Mesendoderm (in vitro differentiated cells): Measurements from ENCODE around the gene FLVCR1.
"Not testable (repeated sequence)": the region's sequence is repeated elsewhere in the genome, so short reads cannot be mapped to it uniquely, and the experiment has no call there.

Source experiments
- DNase-seq: peaks from one replicate; pipeline ENCODE4 v3.0.0; 2013
- H2AK5ac ChIP-seq: 2 replicates; pipeline ENCODE4 v1.6.1; 2013; ENCODE audit warnings: low read length, inconsistent platforms
- H2BK120ac ChIP-seq: 2 replicates; pipeline ENCODE4 v1.6.1; 2013; ENCODE audit warnings: low read depth, mild to moderate bottlenecking, low read length, moderate library complexity, mixed read lengths
- H2BK15ac ChIP-seq: replicated peaks from 2 replicates; pipeline ENCODE4 v1.6.1; 2013; ENCODE audit warnings: low read depth, mild to moderate bottlenecking, moderate library complexity
- H2BK5ac ChIP-seq: 2 replicates; pipeline ENCODE4 v1.6.1; 2013; ENCODE audit warnings: low read length, inconsistent platforms
- H3K18ac ChIP-seq: 2 replicates; pipeline ENCODE4 v1.6.1; 2013; ENCODE audit warnings: mild to moderate bottlenecking, low read length, mixed read lengths
- H3K23ac ChIP-seq: one replicate; pipeline ENCODE4 v1.6.1; 2013; ENCODE audit warnings: low read length
- H3K27ac ChIP-seq: 2 replicates; pipeline ENCODE4 v1.5.1; 2013; ENCODE audit warnings: low read depth, mild to moderate bottlenecking, inconsistent platforms, low read length, moderate library complexity
- H3K27me3 ChIP-seq: 2 replicates; pipeline ENCODE4 v1.6.1; 2013; ENCODE audit warnings: low read length, control low read depth, mild to moderate bottlenecking, inconsistent platforms; ENCODE audit not compliant: insufficient read depth, poor library complexity
- H3K36me3 ChIP-seq: 2 replicates; pipeline ENCODE4 v1.6.1; 2013; ENCODE audit warnings: low read length, inconsistent platforms; ENCODE audit not compliant: control insufficient read depth, insufficient read depth
- H3K4ac ChIP-seq: one replicate; pipeline ENCODE4 v1.6.1; 2013; ENCODE audit warnings: low read depth, mild to moderate bottlenecking, low read length, moderate library complexity
- H3K4me1 ChIP-seq: 2 replicates; pipeline ENCODE4 v1.6.1; 2013; ENCODE audit warnings: low read depth, low read length, inconsistent platforms; ENCODE audit not compliant: control insufficient read depth
- H3K4me2 ChIP-seq: 2 replicates; pipeline ENCODE4 v1.6.1; 2013; ENCODE audit warnings: low read length
- H3K4me3 ChIP-seq: 2 replicates; pipeline ENCODE4 v1.5.1; 2013; ENCODE audit warnings: mild to moderate bottlenecking, low read length
- H3K56ac ChIP-seq: one replicate; pipeline ENCODE4 v1.6.1; 2013; ENCODE audit warnings: low read length
- H3K79me1 ChIP-seq: 2 replicates; pipeline ENCODE4 v1.6.1; 2013; ENCODE audit warnings: low read length, inconsistent platforms
- H3K79me2 ChIP-seq: 2 replicates; pipeline ENCODE4 v1.6.1; 2013; ENCODE audit warnings: mild to moderate bottlenecking, low read length; ENCODE audit not compliant: control insufficient read depth, insufficient read depth
- H3K9ac ChIP-seq: 2 replicates; pipeline ENCODE4 v1.6.1; 2013; ENCODE audit warnings: low read length, inconsistent platforms
- H4K5ac ChIP-seq: one replicate; pipeline ENCODE4 v1.6.1; 2013; ENCODE audit warnings: low read length
- H4K8ac ChIP-seq: one replicate; pipeline ENCODE4 v1.6.1; 2013; ENCODE audit warnings: low read depth, mild to moderate bottlenecking, control low read depth, low read length, moderate library complexity
- WGBS: extraction: QIAGEN DNeasy Blood & Tissue Kit; methylation state at CpG from one replicate; pipeline ENCODE4 v1.1.7; 2013; ENCODE audit warnings: low lambda C conversion rate, missing lambda C conversion rate; ENCODE audit not compliant: insufficient coverage; ENCODE audit errors: extremely low coverage; 5-methylcytosine and 5-hydroxymethylcytosine counted together

Gene FLVCR1

GRCh38 chr1:212902054-212902453, 44.0 kb downstream of the FLVCR1 start:
- H3K4me2 ChIP-seq, result no peak overlapping the region
- H3K36me3 ChIP-seq, result peaks cover 4% of the 10 kb centered on the region
- H4K8ac ChIP-seq, result no peak overlapping the region
- WGBS, result no CpG with 5 or more reads among the region's 3 CpGs
- H3K4me1 ChIP-seq, result peaks cover 2% of the 10 kb centered on the region
- no peak for DNase-seq
- no peaks in the 10 kb centered on the region for H3K27me3 ChIP-seq
- H3K56ac ChIP-seq, result no peak overlapping the region
- no peak overlapping the region for H3K4me3 ChIP-seq
- no peak overlapping the region for H2AK5ac ChIP-seq
- no peak overlapping the region for H3K4ac ChIP-seq
- no peak overlapping the region for H2BK5ac ChIP-seq
- H3K79me2 ChIP-seq, result peaks cover 24% of the 10 kb centered on the region
- no peak overlapping the region for H2BK120ac ChIP-seq
- no peak overlapping the region for H3K23ac ChIP-seq
- no peak overlapping the region for H3K18ac ChIP-seq
- H4K5ac ChIP-seq, result no peak overlapping the region
- H3K27ac ChIP-seq, result no peak overlapping the region
- no peak overlapping the region for H3K9ac ChIP-seq
- H2BK15ac ChIP-seq, result no peak overlapping the region
- H3K79me1 ChIP-seq, result no peaks in the 10 kb centered on the region

GRCh38 chr1:212903664-212904063, 45.6 kb downstream of the FLVCR1 start:
- peaks cover 29% of the 10 kb centered on the region for H3K79me2 ChIP-seq
- no peak for DNase-seq
- H2AK5ac ChIP-seq, result no peak overlapping the region
- no CpG with 5 or more reads among the region's 1 CpG for WGBS
- no peak overlapping the region for H3K9ac ChIP-seq
- no peak overlapping the region for H2BK15ac ChIP-seq
- no peak overlapping the region for H4K8ac ChIP-seq
- H3K79me1 ChIP-seq, result no peaks in the 10 kb centered on the region
- H3K4ac ChIP-seq, result no peak overlapping the region
- H3K36me3 ChIP-seq, result peaks cover 4% of the 10 kb centered on the region
- H2BK5ac ChIP-seq, result no peak overlapping the region
- no peak overlapping the region for H3K56ac ChIP-seq
- no peak overlapping the region for H3K4me3 ChIP-seq
- H2BK120ac ChIP-seq, result no peak overlapping the region
- no peaks in the 10 kb centered on the region for H3K27me3 ChIP-seq
- H3K4me1 ChIP-seq, result peaks cover 11% of the 10 kb centered on the region
- no peak overlapping the region for H3K4me2 ChIP-seq
- no peak overlapping the region for H3K23ac ChIP-seq
- H3K18ac ChIP-seq, result no peak overlapping the region
- no peak overlapping the region for H4K5ac ChIP-seq
- H3K27ac ChIP-seq, result no peak overlapping the region

- H3K4me3 ChIP-seq, H3K23ac ChIP-seq, H4K5ac ChIP-seq, H3K36me3 ChIP-seq, H3K27me3 ChIP-seq, H3K4me2 ChIP-seq, H3K79me1 ChIP-seq: not testable (repeated sequence)
- Histone ChIP-seq H2BK5ac (peak overlapping the region; percentile 92), H3K56ac (peak overlapping the region; percentile 85), H4K8ac (peak overlapping the region; percentile 99), H2BK120ac (peak overlapping the region; percentile 96), H3K4me1 (peaks cover 11% of the 10 kb centered on the region), H3K4ac (peak overlapping the region; percentile 98), H3K9ac (peak overlapping the region; percentile 57), H3K27ac (peak overlapping the region; percentile 81), H2BK15ac (peak overlapping the region; percentile 85), H2AK5ac (peak overlapping the region; percentile 62), H3K18ac (peak overlapping the region; percentile 95), H3K79me2 (peaks cover 23% of the 10 kb centered on the region)
- WGBS, result no CpG with 5 or more reads among the region's 12 CpGs
- DNase-seq, result peak; percentile 49
These were observed 50.0 kb downstream of the FLVCR1 start for GRCh38 chr1:212908071-212908470.

GRCh38 chr1:212908971-212909370, 50.9 kb downstream of the FLVCR1 start:
- Histone ChIP-seq H4K8ac (peak overlapping the region; percentile 5), H3K4me1 (peaks cover 11% of the 10 kb centered on the region), H3K18ac (peak overlapping the region; percentile 87), H3K36me3 (no peaks in the 10 kb centered on the region), H4K5ac (no peak overlapping the region), H2BK15ac (peak overlapping the region; percentile 19), H3K4me2 (no peak overlapping the region), H3K79me2 (peaks cover 19% of the 10 kb centered on the region), H3K27ac (peak overlapping the region; percentile 92), H3K9ac (peak overlapping the region; percentile 59), H3K27me3 (no peaks in the 10 kb centered on the region), H2BK120ac (no peak overlapping the region), H3K4me3 (no peak overlapping the region), H2BK5ac (peak overlapping the region; percentile 70), H3K56ac (peak overlapping the region; percentile 76), H3K79me1 (no peaks in the 10 kb centered on the region), H2AK5ac (no peak overlapping the region), H3K4ac (peak overlapping the region; percentile 31), H3K23ac (peak overlapping the region; percentile 3)
- no CpG with 5 or more reads among the region's 3 CpGs for WGBS
- DNase-seq, result peak; percentile 63

GRCh38 chr1:212909652-212910063, 51.6 kb downstream of the FLVCR1 start:
- Histone ChIP-seq H3K4ac (peak overlapping the region; percentile 93), H3K4me2 (peak overlapping the region; percentile 21), H4K8ac (peak overlapping the region; percentile 86), H3K4me1 (peaks cover 13% of the 10 kb centered on the region), H2BK120ac (peak overlapping the region; percentile 99), H3K79me2 (peaks cover 16% of the 10 kb centered on the region), H3K4me3 (no peak overlapping the region), H3K27ac (peak overlapping the region; percentile 99), H2AK5ac (peak overlapping the region; percentile 68), H3K79me1 (no peaks in the 10 kb centered on the region), H3K18ac (peak overlapping the region; percentile 97), H3K56ac (peak overlapping the region; percentile 84), H3K23ac (no peak overlapping the region), H3K9ac (peak overlapping the region; percentile 70), H3K36me3 (no peaks in the 10 kb centered on the region), H2BK15ac (peak overlapping the region; percentile 96), H4K5ac (peak overlapping the region; percentile 99), H2BK5ac (peak overlapping the region; percentile 99), H3K27me3 (no peaks in the 10 kb centered on the region)
- DNase-seq, result peak; percentile 51
- no CpG with 5 or more reads among the region's 3 CpGs for WGBS

- not testable (repeated sequence) for H3K4me2 ChIP-seq, H3K27me3 ChIP-seq, H2BK5ac ChIP-seq, H2BK120ac ChIP-seq, H2BK15ac ChIP-seq, H3K23ac ChIP-seq, H3K4ac ChIP-seq, H3K9ac ChIP-seq, H3K36me3 ChIP-seq, H4K8ac ChIP-seq, H3K79me1 ChIP-seq, H2AK5ac ChIP-seq, H3K4me3 ChIP-seq, H4K5ac ChIP-seq, H3K18ac ChIP-seq
- WGBS, result no CpG with 5 or more reads among the region's 10 CpGs
- Histone ChIP-seq H3K56ac (peak overlapping the region; percentile 67), H3K79me2 (peaks cover 15% of the 10 kb centered on the region), H3K27ac (peak overlapping the region; percentile 78), H3K4me1 (peaks cover 18% of the 10 kb centered on the region)
- peak; percentile 49 for DNase-seq
These were observed 52.1 kb downstream of the FLVCR1 start for GRCh38 chr1:212910213-212910612.
